ENCODE measurements around the gene MYL9.

The MYL9 gene

DNA sequence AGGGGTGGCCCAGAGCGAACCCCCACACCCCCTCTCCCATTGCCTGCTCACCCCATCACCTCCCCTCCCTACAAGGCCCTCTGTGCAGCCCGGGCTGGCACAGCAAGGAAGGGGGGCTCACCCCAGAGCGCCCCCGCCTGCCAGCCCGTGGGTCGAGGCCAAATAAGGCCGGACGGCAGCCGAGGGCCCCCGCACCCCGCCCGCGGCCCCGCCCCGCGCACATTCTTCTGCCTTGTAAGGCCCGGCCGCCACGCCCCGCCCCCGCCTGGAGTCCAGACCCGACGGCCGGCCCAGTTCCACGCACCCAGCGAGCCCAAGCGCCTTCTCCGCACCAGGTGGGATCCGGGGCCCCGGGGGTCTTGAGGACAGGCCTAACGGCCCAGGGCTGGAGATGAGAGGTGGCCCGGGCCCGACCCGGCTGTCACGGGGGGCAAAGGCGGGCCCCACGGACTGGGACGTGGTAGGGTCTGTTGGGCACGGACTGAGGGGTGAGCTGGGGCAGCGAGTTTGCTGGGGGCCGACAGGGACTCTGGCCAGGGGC, at the start of gene MYL9:
Gene MYL9 (plus strand): TSS at position 293 of the 541 bp plus-strand sequence. CDS start 3,366 bp downstream, outside the sequence.
- Mint-ChIP-seq H3K4me1 (ENCODE audit: low read depth) (no peaks in the 10 kb centered on the region), H3K27me3 (ENCODE audit: low read depth) (peaks cover 9% of the 10 kb centered on the region), H3K9me3 (no peaks in the 10 kb centered on the region), H3K4me3 (no peak within 1 kb of the TSS), H3K27ac (no peak within 1 kb of the TSS), H3K36me3 (ENCODE audit: low read depth) (no peaks in the 10 kb centered on the region)

DNA sequence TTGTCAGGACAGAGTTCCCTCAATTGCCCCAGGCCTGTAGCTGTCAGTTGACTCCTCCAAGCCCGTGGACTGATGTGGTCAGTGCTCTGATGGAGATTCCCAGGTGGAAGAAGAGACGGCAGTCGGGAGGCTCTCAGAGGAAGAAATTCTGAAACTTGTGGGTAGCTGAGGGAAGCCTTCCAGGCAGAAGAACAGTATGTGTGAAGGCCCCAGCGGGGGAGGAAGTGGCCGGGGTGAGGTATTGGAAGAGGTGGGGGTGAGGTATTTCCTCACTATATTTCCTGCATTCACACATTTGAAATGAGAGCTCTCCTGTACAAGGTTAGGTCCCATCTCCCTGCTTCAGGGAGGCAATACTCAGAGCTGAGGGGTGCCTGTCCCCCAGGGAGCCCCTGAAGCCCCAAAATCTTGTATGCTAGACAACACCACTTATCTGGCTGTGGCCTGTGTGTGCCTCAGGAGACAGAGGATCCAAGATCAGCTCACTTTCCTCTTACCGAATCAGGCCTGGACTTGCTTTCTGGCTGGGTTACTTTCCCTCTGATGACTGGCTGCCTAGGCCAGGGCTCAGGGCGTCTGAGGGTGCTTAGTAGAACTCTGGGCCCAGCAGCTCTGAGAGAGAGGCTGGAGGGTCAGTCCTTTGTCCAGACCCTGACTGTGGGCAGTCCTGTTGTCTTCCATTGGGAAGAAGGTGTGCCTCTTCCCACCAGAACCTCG, 49.3 kb upstream of the MYL9 start:
- H3K4me3 Mint-ChIP-seq: peak overlapping the region; percentile 8
- peak overlapping the region; percentile 84 for H3K27ac Mint-ChIP-seq
- peaks cover 31% of the 10 kb centered on the region for H3K4me1 Mint-ChIP-seq (ENCODE audit: low read depth)
- no peaks in the 10 kb centered on the region for H3K27me3 Mint-ChIP-seq (ENCODE audit: low read depth)
- no peaks in the 10 kb centered on the region for H3K9me3 Mint-ChIP-seq
- peaks cover 2% of the 10 kb centered on the region for H3K36me3 Mint-ChIP-seq (ENCODE audit: low read depth)

GRCh38 chr20:36493051-36493800, 48.1 kb upstream of the MYL9 start:
- Mint-ChIP-seq H3K4me1 (ENCODE audit: low read depth) (peaks cover 31% of the 10 kb centered on the region), H3K27ac (no peak overlapping the region), H3K4me3 (no peak overlapping the region), H3K36me3 (ENCODE audit: low read depth) (peaks cover 5% of the 10 kb centered on the region), H3K27me3 (ENCODE audit: low read depth) (no peaks in the 10 kb centered on the region), H3K9me3 (no peaks in the 10 kb centered on the region)

GRCh38 chr20:36493801-36494114, 47.6 kb upstream of the MYL9 start:
- H3K4me3 Mint-ChIP-seq: no peak overlapping the region
- no peaks in the 10 kb centered on the region for H3K9me3 Mint-ChIP-seq
- no peaks in the 10 kb centered on the region for H3K27me3 Mint-ChIP-seq (ENCODE audit: low read depth)
- H3K27ac Mint-ChIP-seq: peak overlapping the region; percentile 36
- H3K4me1 Mint-ChIP-seq (ENCODE audit: low read depth): peaks cover 31% of the 10 kb centered on the region
- peaks cover 9% of the 10 kb centered on the region for H3K36me3 Mint-ChIP-seq (ENCODE audit: low read depth)

GRCh38 chr20:36496707-36497669, 44.3 kb upstream of the MYL9 start:
- no peaks in the 10 kb centered on the region for H3K9me3 Mint-ChIP-seq
- H3K4me3 Mint-ChIP-seq: no peak overlapping the region

GRCh38 chr20:36497856-36498255, 43.5 kb upstream of the MYL9 start:
- no peak overlapping the region for H3K27ac Mint-ChIP-seq
- H3K36me3 Mint-ChIP-seq (ENCODE audit: low read depth): peaks cover 18% of the 10 kb centered on the region
- H3K4me3 Mint-ChIP-seq: no peak overlapping the region
- H3K4me1 Mint-ChIP-seq (ENCODE audit: low read depth): peaks cover 9% of the 10 kb centered on the region
- no peaks in the 10 kb centered on the region for H3K27me3 Mint-ChIP-seq (ENCODE audit: low read depth)
- H3K9me3 Mint-ChIP-seq: no peaks in the 10 kb centered on the region

More at GRCh38 chr20:36496707-36497669, 44.3 kb upstream of the MYL9 start:
- Mint-ChIP-seq H3K27me3 (ENCODE audit: low read depth) (no peaks in the 10 kb centered on the region), H3K4me1 (ENCODE audit: low read depth) (peaks cover 17% of the 10 kb centered on the region), H3K36me3 (ENCODE audit: low read depth) (peaks cover 15% of the 10 kb centered on the region), H3K27ac (no peak overlapping the region)

DNA sequence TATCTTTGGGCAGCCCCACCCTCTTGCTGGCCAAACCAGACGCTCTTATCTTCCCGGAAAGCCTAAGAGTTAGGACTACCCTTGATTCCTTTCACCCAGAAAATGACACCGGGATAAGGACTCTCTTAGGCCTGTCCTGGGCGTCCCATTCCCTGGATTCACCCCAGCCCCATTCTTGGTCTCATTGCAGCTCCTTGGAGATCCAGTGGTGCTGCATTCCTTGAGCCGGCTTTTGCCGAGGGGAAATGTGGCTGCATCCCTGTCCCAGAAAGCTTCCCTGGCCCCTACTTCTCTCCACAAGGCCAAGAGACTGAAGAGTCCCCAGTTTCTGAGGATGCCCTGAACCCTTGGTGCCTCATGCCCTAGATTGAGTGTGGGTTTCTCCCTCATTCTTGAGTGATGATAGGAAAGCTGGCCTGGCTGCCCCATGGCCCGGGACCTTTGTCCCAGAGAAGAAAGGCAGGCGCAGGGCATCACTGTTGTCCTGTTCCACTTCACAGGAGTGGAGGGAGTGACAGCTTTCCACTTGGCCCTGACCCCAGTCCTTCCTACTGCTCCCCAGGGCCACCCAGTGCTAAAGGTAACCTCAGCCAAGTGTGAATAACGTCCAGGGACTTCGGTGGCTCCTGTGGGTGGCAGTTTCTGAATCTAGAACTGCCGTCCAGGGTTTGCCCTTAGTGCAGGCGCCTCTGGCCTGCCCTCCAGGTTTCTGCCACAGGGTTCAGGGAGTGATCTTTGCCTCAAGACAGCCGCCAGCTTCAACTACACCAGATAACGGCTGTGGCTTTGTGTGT, 42.7 kb upstream of the MYL9 start:
- Mint-ChIP-seq H3K27ac (no peak overlapping the region), H3K4me1 (ENCODE audit: low read depth) (peaks cover 3% of the 10 kb centered on the region)

GRCh38 chr20:36499211-36499610, 42.1 kb upstream of the MYL9 start:
- Mint-ChIP-seq H3K9me3 (no peaks in the 10 kb centered on the region), H3K4me3 (no peak overlapping the region), H3K27me3 (ENCODE audit: low read depth) (no peaks in the 10 kb centered on the region), H3K36me3 (ENCODE audit: low read depth) (peaks cover 22% of the 10 kb centered on the region), H3K4me1 (ENCODE audit: low read depth) (no peaks in the 10 kb centered on the region), H3K27ac (no peak overlapping the region)

More for the DNA sequence above, 42.7 kb upstream of the MYL9 start:
- Mint-ChIP-seq H3K27me3 (ENCODE audit: low read depth) (no peaks in the 10 kb centered on the region), H3K4me3 (no peak overlapping the region), H3K36me3 (ENCODE audit: low read depth) (peaks cover 20% of the 10 kb centered on the region), H3K9me3 (no peaks in the 10 kb centered on the region)

- Mint-ChIP-seq H3K27ac (no peak overlapping the region), H3K4me3 (no peak overlapping the region), H3K36me3 (ENCODE audit: low read depth) (peaks cover 27% of the 10 kb centered on the region), H3K9me3 (no peaks in the 10 kb centered on the region), H3K27me3 (ENCODE audit: low read depth) (no peaks in the 10 kb centered on the region), H3K4me1 (ENCODE audit: low read depth) (no peaks in the 10 kb centered on the region)
Observed at GRCh38 chr20:36499723-36500501, 41.4 kb upstream of the MYL9 start.

GRCh38 chr20:36501367-36502006, 39.8 kb upstream of the MYL9 start:
- Mint-ChIP-seq H3K4me1 (ENCODE audit: low read depth) (peaks cover 6% of the 10 kb centered on the region), H3K27ac (no peak overlapping the region), H3K9me3 (no peaks in the 10 kb centered on the region), H3K4me3 (no peak overlapping the region), H3K36me3 (ENCODE audit: low read depth) (peaks cover 27% of the 10 kb centered on the region), H3K27me3 (ENCODE audit: low read depth) (no peaks in the 10 kb centered on the region)

GRCh38 chr20:36504295-36504694, 37.0 kb upstream of the MYL9 start:
- Mint-ChIP-seq H3K4me1 (ENCODE audit: low read depth) (peaks cover 8% of the 10 kb centered on the region), H3K27me3 (ENCODE audit: low read depth) (no peaks in the 10 kb centered on the region), H3K36me3 (ENCODE audit: low read depth) (peaks cover 20% of the 10 kb centered on the region), H3K27ac (no peak overlapping the region), H3K4me3 (no peak overlapping the region), H3K9me3 (no peaks in the 10 kb centered on the region)

DNA sequence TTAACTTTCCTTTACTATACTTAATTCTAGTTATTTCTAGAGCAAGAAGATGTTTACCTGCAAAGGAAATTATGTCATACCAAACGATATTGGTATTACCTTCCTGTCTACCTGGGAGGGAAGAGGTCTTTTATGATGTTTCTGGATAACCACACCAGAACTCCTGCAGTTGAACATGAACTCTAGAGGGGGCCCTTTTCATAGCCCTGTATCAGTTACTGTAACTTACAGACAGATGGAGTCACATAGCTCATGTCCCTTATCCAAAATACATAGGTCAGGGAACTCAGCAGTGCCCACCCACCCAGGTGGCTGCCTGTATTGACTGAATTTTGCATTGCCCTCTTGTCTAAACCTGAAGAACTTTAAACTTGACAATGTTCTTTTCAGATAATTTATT, 35.1 kb upstream of the MYL9 start:
- H3K4me3 Mint-ChIP-seq: no peak overlapping the region
- no peaks in the 10 kb centered on the region for H3K27me3 Mint-ChIP-seq (ENCODE audit: low read depth)
- no peaks in the 10 kb centered on the region for H3K9me3 Mint-ChIP-seq
- H3K27ac Mint-ChIP-seq: peak overlapping the region; percentile 29
- peaks cover 8% of the 10 kb centered on the region for H3K4me1 Mint-ChIP-seq (ENCODE audit: low read depth)
- peaks cover 15% of the 10 kb centered on the region for H3K36me3 Mint-ChIP-seq (ENCODE audit: low read depth)

DNA sequence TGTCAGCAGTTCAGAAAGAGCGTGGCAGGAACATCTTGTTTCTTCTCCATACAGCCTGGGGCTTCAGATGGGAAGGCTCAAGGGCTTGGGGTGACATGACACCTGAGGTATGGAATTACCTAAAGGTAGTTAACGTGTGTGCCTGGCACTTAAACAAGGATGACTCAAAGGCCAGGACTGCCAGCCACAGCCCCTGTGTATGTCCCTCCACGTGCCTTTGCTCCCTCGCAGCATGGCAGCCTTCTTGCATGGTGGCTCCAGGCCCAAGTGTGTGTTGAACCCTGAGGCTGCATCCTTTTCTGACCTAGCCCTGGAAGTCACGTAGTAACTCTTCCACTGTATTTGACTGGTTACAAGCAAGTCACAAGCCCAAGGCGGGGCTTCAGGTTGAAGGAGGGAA, 33.6 kb upstream of the MYL9 start:
- Mint-ChIP-seq H3K36me3 (ENCODE audit: low read depth) (peaks cover 17% of the 10 kb centered on the region), H3K27ac (no peak overlapping the region)

More for the DNA sequence above, 33.6 kb upstream of the MYL9 start:
- H3K4me3 Mint-ChIP-seq: no peak overlapping the region
- H3K27me3 Mint-ChIP-seq (ENCODE audit: low read depth): no peaks in the 10 kb centered on the region
- H3K9me3 Mint-ChIP-seq: no peaks in the 10 kb centered on the region
- peaks cover 8% of the 10 kb centered on the region for H3K4me1 Mint-ChIP-seq (ENCODE audit: low read depth)
